ENCODE measurements around the gene LCP2.

LCP2 gene

GRCh38 chr5:170297589-170298462 is at the start of gene LCP2:
TSS of gene LCP2 (minus strand) at chr5:170297777. CDS start at chr5:170297611, 166 bp downstream.
- in situ Hi-C loops (cut with HindIII; ENCODE audit: low sequenced_read_pairs): no loop called here

GRCh38 chr5:170347022-170347567 is 49.5 kb upstream of the LCP2 start:
- in situ Hi-C loops (cut with HindIII; ENCODE audit: low sequenced_read_pairs): no loop called here

GRCh38 chr5:170345971-170346370 is 48.4 kb upstream of the LCP2 start:
- in situ Hi-C loops (cut with HindIII; ENCODE audit: low sequenced_read_pairs): no loop called here

GRCh38 chr5:170343177-170343576 is 45.6 kb upstream of the LCP2 start:
- in situ Hi-C loops (cut with HindIII; ENCODE audit: low sequenced_read_pairs): no loop called here

- in situ Hi-C loops (cut with HindIII; ENCODE audit: low sequenced_read_pairs): no loop called here
These were observed 44.7 kb upstream of the LCP2 start for GRCh38 chr5:170342153-170342725.

GRCh38 chr5:170341545-170341944 is 44.0 kb upstream of the LCP2 start:
- in situ Hi-C loops (cut with HindIII; ENCODE audit: low sequenced_read_pairs): no loop called here

- in situ Hi-C loops (cut with HindIII; ENCODE audit: low sequenced_read_pairs): no loop called here
These were observed 42.2 kb upstream of the LCP2 start for GRCh38 chr5:170339780-170340167.

GRCh38 chr5:170338933-170339779 is 41.6 kb upstream of the LCP2 start:
- in situ Hi-C loops (cut with HindIII; ENCODE audit: low sequenced_read_pairs): no loop called here

- in situ Hi-C loops (cut with HindIII; ENCODE audit: low sequenced_read_pairs): no loop called here
These were observed 40.7 kb upstream of the LCP2 start for GRCh38 chr5:170338291-170338690.

- in situ Hi-C loops (cut with HindIII; ENCODE audit: low sequenced_read_pairs): no loop called here
These were observed 39.6 kb upstream of the LCP2 start for GRCh38 chr5:170337045-170337733.

GRCh38 chr5:170336065-170336464 is 38.5 kb upstream of the LCP2 start:
- in situ Hi-C loops (cut with HindIII; ENCODE audit: low sequenced_read_pairs): no loop called here

GRCh38 chr5:170334626-170335025 is 37.0 kb upstream of the LCP2 start:
- in situ Hi-C loops (cut with HindIII; ENCODE audit: low sequenced_read_pairs): no loop called here

GRCh38 chr5:170333161-170333910 is 35.8 kb upstream of the LCP2 start:
- in situ Hi-C loops (cut with HindIII; ENCODE audit: low sequenced_read_pairs): no loop called here

GRCh38 chr5:170332058-170332457 is 34.5 kb upstream of the LCP2 start:
- in situ Hi-C loops (cut with HindIII; ENCODE audit: low sequenced_read_pairs): no loop called here

GRCh38 chr5:170330568-170331054 is 33.0 kb upstream of the LCP2 start:
- in situ Hi-C loops (cut with HindIII; ENCODE audit: low sequenced_read_pairs): no loop called here

GRCh38 chr5:170329524-170329923 is 31.9 kb upstream of the LCP2 start:
- in situ Hi-C loops (cut with HindIII; ENCODE audit: low sequenced_read_pairs): no loop called here

GRCh38 chr5:170327829-170328228 is 30.3 kb upstream of the LCP2 start:
- in situ Hi-C loops (cut with HindIII; ENCODE audit: low sequenced_read_pairs): no loop called here

GRCh38 chr5:170327168-170327567 is 29.6 kb upstream of the LCP2 start:
- in situ Hi-C loops (cut with HindIII; ENCODE audit: low sequenced_read_pairs): no loop called here

- in situ Hi-C loops (cut with HindIII; ENCODE audit: low sequenced_read_pairs): no loop called here
These were observed 21.7 kb upstream of the LCP2 start for GRCh38 chr5:170319301-170319700.

GRCh38 chr5:170317499-170317898 is 19.9 kb upstream of the LCP2 start:
- in situ Hi-C loops (cut with HindIII; ENCODE audit: low sequenced_read_pairs): no loop called here

Measured in DLD1 (cell line).